Heart right ventricle (tissue), 16 donors: Measurements from ENCODE around the gene SCRN2. TPM values are rescaled to one million over a fixed set of nuclear protein-coding genes. Genes with fewer than 3 reads are reported as not detected.

Experiments used
- ATAC-seq, 8 donors: fragments of 200-7000 bp; cut with Tn5 transposase; one replicate each; pipeline ENCODE4 v1.9.1; 2020; ENCODE audit warnings: mild to moderate bottlenecking in 8 of 8, moderate library complexity in 8 of 8, moderate number of reproducible peaks in 1 of 8
- DNase-seq, 2 donors: peaks; one replicate each; pipeline ENCODE4 v3.0.0-alpha.2; 2020
- H3K27ac ChIP-seq, 10 donors: fragments of 200-600 bp; sonication (generic) in 2 of 10; one replicate each; pipeline versions ENCODE4 v1.5.0 to v1.8.0; 2020 to 2022; ENCODE audit warnings: mild to moderate bottlenecking in 3 of 10
- H3K27me3 ChIP-seq, 7 donors: fragments of 200-600 bp; one replicate each; pipeline ENCODE4 v1.8.0; 2021 to 2022; ENCODE audit warnings: mild to moderate bottlenecking in 2 of 7
- H3K36me3 ChIP-seq, 9 donors: fragments of 200-600 bp; sonication (generic) in 1 of 9; one replicate each; pipeline versions ENCODE4 v1.5.0 to v1.8.0; 2020 to 2022; ENCODE audit warnings: mild to moderate bottlenecking in 2 of 9
- H3K4me1 ChIP-seq, 9 donors: fragments of 200-600 bp; sonication (generic) in 1 of 9; one replicate each; pipeline versions ENCODE4 v1.5.0 to v1.8.0; 2020 to 2022; ENCODE audit warnings: mild to moderate bottlenecking in 4 of 9
- H3K4me3 ChIP-seq, 10 donors: fragments of 200-600 bp; sonication (generic) in 2 of 10; one replicate each; pipeline versions ENCODE4 v1.5.0 to v1.8.0; 2020 to 2022; ENCODE audit warnings: mild to moderate bottlenecking in 7 of 10, moderate library complexity in 2 of 10
- H3K9me3 ChIP-seq, 11 donors: fragments of 200-600 bp in 10 of 11; sonication (generic) in 2 of 11; one replicate each; pipeline versions ENCODE4 v1.5.0 to v1.8.0; 2013 to 2022; ENCODE audit warnings: mild to moderate bottlenecking in 2 of 11, control low read depth in 1 of 11, moderate library complexity in 1 of 11
- CTCF ChIP-seq, 9 donors: fragments of 200-600 bp; sonication (generic) in 2 of 9; IDR thresholded peaks; one replicate each; pipeline versions ENCODE4 v1.5.0 to v1.8.0; 2021 to 2022; ENCODE audit warnings: antibody characterized with exemption in 9 of 9, mild to moderate bottlenecking in 5 of 9, moderate library complexity in 1 of 9
- WGBS, 2 donors: extraction: QIAGEN DNeasy Blood & Tissue Kit; methylation state at CpG; one replicate each; pipeline ENCODE4 v1.1.7; 2013; ENCODE audit warnings: inconsistent platforms in 1 of 2; 5-methylcytosine and 5-hydroxymethylcytosine counted together
- intact Hi-C, 10 donors: fragments of 100-400 bp; cut with DNase I; formaldehyde crosslinking; loops; one replicate each; pipeline versions ENCODE4 v1.11.1 to v1.14.2; 2022
- polyA plus RNA-seq, 2 donors: library from polyadenylated mRNA; stranded (reverse); fragments of 200-250 nt; gene quantifications; one replicate each; pipeline ENCODE4 v1.2.3, GENCODE V29; 2013
- total RNA-seq, 10 donors: library from RNA; stranded (reverse); fragmentation: NEBNext Ultra II Directional in 3 of 10; extraction: Animal tissue kit (Norgen Biotek cat#: 25700) in 3 of 10; gene quantifications; one replicate each; pipeline versions ENCODE4 v1.2.1 to v1.2.4, GENCODE V29; 2021 to 2023
- donor health status: Arrhythmogenic right ventricular cardiomyopathy.
- donor health status: ischemic (EF 13 %, LVEDD 7.1; RV severe dilation, severe dysfunction).
- donor health status: healthy with polysubstance abuse.
- donor health status: DM: no; HTN: yes; CAD: no.
- donor health status: DM: no; HTN: no; CAD: no.
- donor health status: ischemic (EF 25% LVEDD 6.9; RV normal size, moderate dysfunction).
- donor health status: ischemic (EF 25% LVEDD 5.7; RV mildly dilated, moderate dysfunction).
- donor health status: healthy.
- donor health status: DM: yes; HTN: yes; CAD: no.
- donor health status: Ischemic cardiomyopathy.
- donor health status: ischemic (EF 35%, LVEDD 5.7; RV mildly dilated, moderate dysfunction).
- donor health status: nonischemic (EF 11% LVEDD 7.7; RV severe dilation, severe dysfunction).
- donor health status: DM: yes; HTN: yes; CAD: no.
- donor health status: PGD.
- donor health status: ischemic (EF 29% LVEDD 5.4; RV normal size, mild dysfunction).
- donor health status: nonischemic (EF 23%, LVEDD 6.1; RV moderate dilation, normal function).

Gene SCRN2
- total and polyA plus RNA-seq, 12 donors = 20.6 to 82.5 (median 34.5) TPM

- no peak for DNase-seq
- TF ChIP-seq CTCF (IDR thresholded peaks at IDR 0.05) = no peak
- WGBS, 2 donors = 44 to 48% methylated on average over 2 of the region's 2 CpGs
Observed at GRCh38 chr17:47797797-47798196, 43.3 kb downstream of the SCRN2 start.

GRCh38 chr17:47792979-47793378 is 48.1 kb downstream of the SCRN2 start:
- H3K27me3 ChIP-seq = peaks cover 0 to 88% (median 72%) of the 10 kb centered on the region in 7 donors

More at GRCh38 chr17:47797797-47798196, 43.3 kb downstream of the SCRN2 start:
- Histone ChIP-seq H3K36me3 (no peaks in the 10 kb centered on the region), H3K9me3 (no peaks in the 10 kb centered on the region), H3K27me3 (peaks cover 0 to 41% (median 26%) of the 10 kb centered on the region in 7 donors), H3K27ac (no peak overlapping the region), H3K4me3 (no peak overlapping the region), H3K4me1 (no peaks in the 10 kb centered on the region)
- intact Hi-C loops = loop anchor here in 3 of 10 donors (10.0 kb wide), 3 partner anchors 93 to 133 kb away; no protein-coding TSS in a partner anchor
- no peak for ATAC-seq

GRCh38 chr17:47792457-47792856 is 48.6 kb downstream of the SCRN2 start:
- Histone ChIP-seq H3K27ac (no peak overlapping the region), H3K4me3 (no peak overlapping the region), H3K4me1 (peaks cover 0 to 11% (median 9%) of the 10 kb centered on the region in 9 donors), H3K27me3 (peaks cover 0 to 90% (median 76%) of the 10 kb centered on the region in 7 donors), H3K9me3 (no peaks in the 10 kb centered on the region), H3K36me3 (no peaks in the 10 kb centered on the region)
- 76 to 83% methylated on average over 1 of the region's 1 CpG for WGBS, 2 donors
- no peak for ATAC-seq
- intact Hi-C loops = loop anchor here in 4 of 10 donors (5.0 to 10.0 kb wide), 4 partner anchors 88 to 128 kb away; no protein-coding TSS in a partner anchor
- no peak for TF ChIP-seq CTCF (IDR thresholded peaks at IDR 0.05)
- DNase-seq = no peak

More at GRCh38 chr17:47792979-47793378, 48.1 kb downstream of the SCRN2 start:
- Histone ChIP-seq H3K9me3 (no peaks in the 10 kb centered on the region), H3K4me3 (no peak overlapping the region), H3K36me3 (no peaks in the 10 kb centered on the region), H3K4me1 (peaks cover 0 to 11% (median 9%) of the 10 kb centered on the region in 9 donors), H3K27ac (no peak overlapping the region)
- intact Hi-C loops = loop anchor here in 4 of 10 donors (5.0 to 10.0 kb wide), 4 partner anchors 88 to 128 kb away; no protein-coding TSS in a partner anchor
- 60 to 65% methylated on average over 6 of the region's 6 CpGs for WGBS, 2 donors
- no peak for TF ChIP-seq CTCF (IDR thresholded peaks at IDR 0.05)
- ATAC-seq (no peak), DNase-seq (no peak)

- Histone ChIP-seq H3K27me3 (peaks cover 0 to 95% (median 87%) of the 10 kb centered on the region in 7 donors), H3K4me1 (peaks cover 0 to 11% (median 9%) of the 10 kb centered on the region in 9 donors), H3K4me3 (no peak overlapping the region), H3K36me3 (no peaks in the 10 kb centered on the region), H3K9me3 (no peaks in the 10 kb centered on the region), H3K27ac (no peak overlapping the region)
- DNase-seq (no peak), ATAC-seq (no peak)
- intact Hi-C loops = loop anchor here in 4 of 10 donors (5.0 to 10.0 kb wide), 4 partner anchors 86 to 126 kb away; no protein-coding TSS in a partner anchor
- WGBS, 2 donors = 35 to 43% methylated on average over 3 of the region's 3 CpGs
- TF ChIP-seq CTCF (IDR thresholded peaks at IDR 0.05) = no peak
Observed at GRCh38 chr17:47791025-47791424, 50.0 kb downstream of the SCRN2 start.
